H1 (cell line): ENCODE measurements around the gene SMCHD1.
"Not testable (repeated sequence)": the region's sequence is repeated elsewhere in the genome, so short reads cannot be mapped to it uniquely, and the experiment has no call there.

ENCODE experiments used
- CEBPB ChIP-seq: IDR thresholded peaks from 2 replicates; pipeline ENCODE4 v1.6.1; 2012; ENCODE audit warnings: low read depth, low read length
- EZH2 ChIP-seq: fragments of 200-600 bp; sonication (generic); IDR thresholded peaks from 2 replicates; pipeline ENCODE4 v1.7.1; 2012; ENCODE audit warnings: low read depth, mild to moderate bottlenecking, moderate library complexity, low read length, inconsistent platforms; ENCODE audit not compliant: severe bottlenecking
- FOSL1 ChIP-seq: IDR thresholded peaks from 2 replicates; pipeline ENCODE4 v1.6.1; 2011; ENCODE audit warnings: mild to moderate bottlenecking, low read depth, low read length, moderate library complexity; ENCODE audit not compliant: insufficient read depth
- HDAC6 ChIP-seq: IDR thresholded peaks from one replicate; pipeline ENCODE4 v1.7.1; 2012; ENCODE audit warnings: low read depth, mild to moderate bottlenecking, inconsistent platforms, low read length, moderate library complexity
- JUND ChIP-seq: IDR thresholded peaks from 2 replicates; pipeline ENCODE4 v1.6.1; 2011; ENCODE audit warnings: mild to moderate bottlenecking, improper control_type of control experiment, low read length
- NANOG ChIP-seq: IDR thresholded peaks from 2 replicates; pipeline ENCODE4 v1.6.1; 2011; ENCODE audit warnings: low read length, low read depth, mild to moderate bottlenecking, inconsistent platforms; ENCODE audit not compliant: insufficient read depth, poor library complexity, severe bottlenecking
- POLR2AphosphoS5 ChIP-seq: IDR thresholded peaks from 2 replicates; pipeline ENCODE4 v1.6.1; 2011; ENCODE audit warnings: low read depth, low read length
- POU5F1 ChIP-seq: IDR thresholded peaks from 2 replicates; pipeline ENCODE4 v1.6.1; 2011; ENCODE audit warnings: low read depth, mild to moderate bottlenecking, low read length, moderate library complexity
- SP1 ChIP-seq: IDR thresholded peaks from 2 replicates; pipeline ENCODE4 v1.6.1; 2011; ENCODE audit warnings: low read depth, low read length
- TF ChIP-seq, protein P1 (sequence below), 3 experiments: IDR thresholded peaks; 1 replicate in 2 of 3; 2 replicates in 1 of 3; pipeline versions ENCODE4 v1.5.1 to v1.6.1; 2011; ENCODE audit warnings: low read length in 3 of 3, mild to moderate bottlenecking in 3 of 3, inconsistent platforms in 2 of 3, low read depth in 1 of 3, moderate library complexity in 1 of 3; ENCODE audit not compliant: insufficient read depth in 1 of 3; ENCODE audit errors: control extremely low read depth in 1 of 3
- TF ChIP-seq, protein P2 (sequence below): IDR thresholded peaks from 2 replicates; pipeline ENCODE4 v1.6.1; 2012; ENCODE audit warnings: inconsistent platforms

DNA sequence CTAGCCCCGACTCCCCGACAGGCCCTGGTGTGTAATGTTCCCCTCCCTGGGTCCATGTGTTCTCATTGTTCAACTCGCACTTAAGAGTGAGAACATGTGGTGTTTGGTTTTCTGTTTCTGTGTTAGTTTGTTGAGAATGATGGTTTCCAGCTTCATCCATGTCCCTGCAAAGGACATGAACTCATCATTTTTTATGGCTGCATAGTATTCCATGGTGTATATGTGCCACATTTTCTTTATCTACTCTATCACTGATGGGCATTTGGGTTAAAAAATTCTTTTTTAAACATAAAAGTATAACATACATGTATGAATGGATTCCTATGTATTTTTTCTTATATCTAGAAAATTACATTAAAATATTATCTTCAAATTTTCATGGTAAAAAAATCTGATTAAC, 84.6 kb downstream of the SMCHD1 start:
- TF ChIP-seq, protein P1, sequence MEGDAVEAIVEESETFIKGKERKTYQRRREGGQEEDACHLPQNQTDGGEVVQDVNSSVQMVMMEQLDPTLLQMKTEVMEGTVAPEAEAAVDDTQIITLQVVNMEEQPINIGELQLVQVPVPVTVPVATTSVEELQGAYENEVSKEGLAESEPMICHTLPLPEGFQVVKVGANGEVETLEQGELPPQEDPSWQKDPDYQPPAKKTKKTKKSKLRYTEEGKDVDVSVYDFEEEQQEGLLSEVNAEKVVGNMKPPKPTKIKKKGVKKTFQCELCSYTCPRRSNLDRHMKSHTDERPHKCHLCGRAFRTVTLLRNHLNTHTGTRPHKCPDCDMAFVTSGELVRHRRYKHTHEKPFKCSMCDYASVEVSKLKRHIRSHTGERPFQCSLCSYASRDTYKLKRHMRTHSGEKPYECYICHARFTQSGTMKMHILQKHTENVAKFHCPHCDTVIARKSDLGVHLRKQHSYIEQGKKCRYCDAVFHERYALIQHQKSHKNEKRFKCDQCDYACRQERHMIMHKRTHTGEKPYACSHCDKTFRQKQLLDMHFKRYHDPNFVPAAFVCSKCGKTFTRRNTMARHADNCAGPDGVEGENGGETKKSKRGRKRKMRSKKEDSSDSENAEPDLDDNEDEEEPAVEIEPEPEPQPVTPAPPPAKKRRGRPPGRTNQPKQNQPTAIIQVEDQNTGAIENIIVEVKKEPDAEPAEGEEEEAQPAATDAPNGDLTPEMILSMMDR (IDR thresholded peaks at IDR 0.05; ENCODE audit: control extremely low read depth in 1 of 3, insufficient read depth in 1 of 3, low read depth in 1 of 3, low read length in 3 of 3) = not testable (repeated sequence)
- TF ChIP-seq EZH2, SP1, POLR2AphosphoS5, CEBPB, FOSL1, NANOG, HDAC6, JUND, POU5F1: not testable (repeated sequence)
- TF ChIP-seq, protein P2, sequence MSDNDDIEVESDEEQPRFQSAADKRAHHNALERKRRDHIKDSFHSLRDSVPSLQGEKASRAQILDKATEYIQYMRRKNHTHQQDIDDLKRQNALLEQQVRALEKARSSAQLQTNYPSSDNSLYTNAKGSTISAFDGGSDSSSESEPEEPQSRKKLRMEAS = not testable (repeated sequence)
